ENCODE data around the gene IL10RA. TPM values are rescaled to one million over a fixed set of nuclear protein-coding genes. Genes with fewer than 3 reads are reported as not detected.

Gene IL10RA
- total and polyA plus RNA-seq, 9 of the 15 experiments (the other 6 are each of a cell fraction or from before 2014, with no cell fraction given), result 0.17 to 17.3 (median 2.9) TPM

- TF ChIP-seq MECOM (CRISPR knock-in tag; IDR thresholded peaks at IDR 0.05) (no peak), SMAD2 (IDR thresholded peaks at IDR 0.05; ENCODE audit: low read depth, low read length) (no peak), HDAC3 (IDR thresholded peaks at IDR 0.05; ENCODE audit: borderline replicate concordance, partially characterized antibody) (no peak), ZNF780A (CRISPR knock-in tag; IDR thresholded peaks at IDR 0.05) (no peak), MTA3 (IDR thresholded peaks at IDR 0.05; ENCODE audit: borderline replicate concordance) (peak; percentile 83), GTF2A2 (tag; IDR thresholded peaks at IDR 0.05) (no peak), NR3C1 (CRISPR knock-in tag; IDR thresholded peaks at IDR 0.05) (no peak), CAMTA2 (CRISPR knock-in tag; conservative IDR thresholded peaks at IDR 0.05) (no peak), ZNF282 (CRISPR knock-in tag; IDR thresholded peaks at IDR 0.05) (no peak), TAF1 (IDR thresholded peaks at IDR 0.05; ENCODE audit: control insufficient read depth, extremely low read depth, insufficient read depth, low read length, severe bottlenecking) (no peak), USF2 (CRISPR knock-in tag; IDR thresholded peaks at IDR 0.05) (no peak), GTF2F1 (IDR thresholded peaks at IDR 0.05; ENCODE audit: low read depth, low read length) (no peak), ETV5 (CRISPR knock-in tag; IDR thresholded peaks at IDR 0.05; ENCODE audit: low read depth) (peak; percentile 58; the same call in 1 of the 2 replicates), HNRNPH1 (optimal IDR thresholded peaks at IDR 0.05; ENCODE audit: low read depth, low read length) (no peak), PPARD (CRISPR knock-in tag; IDR thresholded peaks at IDR 0.05) (no peak), ZNF212 (CRISPR knock-in tag; IDR thresholded peaks at IDR 0.05) (no peak), BCOR (IDR thresholded peaks at IDR 0.05) (no peak), ARID1B (IDR thresholded peaks at IDR 0.05) (peak; percentile 92), SRSF7 (optimal IDR thresholded peaks at IDR 0.05; ENCODE audit: low read depth, low read length) (no peak), SRSF1 (IDR thresholded peaks at IDR 0.05; ENCODE audit: low read depth, low read length) (no peak), SPI1 (IDR thresholded peaks at IDR 0.05; ENCODE audit: borderline replicate concordance, low read depth, low read length) (peak; percentile 82), ZNF830 (CRISPR knock-in tag; IDR thresholded peaks at IDR 0.05) (no peak), ZNF511 (CRISPR knock-in tag; IDR thresholded peaks at IDR 0.05) (no peak), ZNF778 (CRISPR knock-in tag; IDR thresholded peaks at IDR 0.05) (no peak)
- TF ChIP-seq, protein P1, sequence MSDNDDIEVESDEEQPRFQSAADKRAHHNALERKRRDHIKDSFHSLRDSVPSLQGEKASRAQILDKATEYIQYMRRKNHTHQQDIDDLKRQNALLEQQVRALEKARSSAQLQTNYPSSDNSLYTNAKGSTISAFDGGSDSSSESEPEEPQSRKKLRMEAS (CRISPR knock-in tag; IDR thresholded peaks at IDR 0.05), result no peak; the same call in 1 of the 2 replicates
- TF ChIP-seq, protein P2, sequence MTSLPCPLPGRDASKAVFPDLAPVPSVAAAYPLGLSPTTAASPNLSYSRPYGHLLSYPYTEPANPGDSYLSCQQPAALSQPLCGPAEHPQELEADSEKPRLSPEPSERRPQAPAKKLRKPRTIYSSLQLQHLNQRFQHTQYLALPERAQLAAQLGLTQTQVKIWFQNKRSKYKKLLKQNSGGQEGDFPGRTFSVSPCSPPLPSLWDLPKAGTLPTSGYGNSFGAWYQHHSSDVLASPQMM (CRISPR knock-in tag; IDR thresholded peaks at IDR 0.05), result no peak
- TF ChIP-seq, protein P3, sequence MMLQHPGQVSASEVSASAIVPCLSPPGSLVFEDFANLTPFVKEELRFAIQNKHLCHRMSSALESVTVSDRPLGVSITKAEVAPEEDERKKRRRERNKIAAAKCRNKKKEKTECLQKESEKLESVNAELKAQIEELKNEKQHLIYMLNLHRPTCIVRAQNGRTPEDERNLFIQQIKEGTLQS (IDR thresholded peaks at IDR 0.05), result peak; percentile 92
- TF ChIP-seq, protein P3 (CRISPR knock-in tag; conservative IDR thresholded peaks at IDR 0.05), result peak; percentile 55; the same call in 1 of the 2 replicates
These were observed 26.0 kb downstream of the IL10RA start (continued) for GRCh38 chr11:118012083-118012669.
